Progenitor cell of endocrine pancreas (in vitro differentiated cells): ENCODE data around the gene ADAM33. TPM values are rescaled to one million over a fixed set of nuclear protein-coding genes. Genes with fewer than 3 reads are reported as not detected.

Source experiments
- DNase-seq: peaks from one replicate; pipeline ENCODE4 v3.0.0; 2021; ENCODE audit warnings: low spot score; ENCODE audit not compliant: unreplicated experiment
- H3K27ac Mint-ChIP-seq: 2 replicates; pipeline ENCODE4 v1.8.0; 2021; ENCODE audit warnings: mild to moderate bottlenecking, moderate library complexity, mixed read lengths
- H3K27me3 Mint-ChIP-seq: 2 replicates; pipeline ENCODE4 v1.8.0; 2021; ENCODE audit warnings: mixed read lengths
- H3K36me3 Mint-ChIP-seq: 2 replicates; pipeline ENCODE4 v1.8.0; 2022; ENCODE audit warnings: mixed read lengths; ENCODE audit not compliant: insufficient read depth
- H3K4me1 Mint-ChIP-seq: 2 replicates; pipeline ENCODE4 v1.8.0; 2021; ENCODE audit warnings: low read depth, mixed read lengths
- H3K4me3 Mint-ChIP-seq: 2 replicates; pipeline ENCODE4 v1.8.0; 2021; ENCODE audit warnings: low read depth, mild to moderate bottlenecking, moderate library complexity, mixed read lengths
- H3K9me3 Mint-ChIP-seq: 2 replicates; pipeline ENCODE4 v1.8.0; 2021; ENCODE audit warnings: low read depth, mixed read lengths
- total RNA-seq: library from RNA; stranded (reverse); gene quantifications from 2 replicates; pipeline ENCODE4 v1.2.1, GENCODE V29; 2021
- TF ChIP-seq, protein P1 (sequence below): fragments of 200-600 bp; sonication (generic); IDR thresholded peaks from one replicate; pipeline ENCODE4 v1.5.0; 2021; ENCODE audit warnings: antibody characterized with exemption, mild to moderate bottlenecking; ENCODE audit not compliant: unreplicated experiment

The ADAM33 gene
- total RNA-seq, 1 donor from 2014 or later: 0.67 TPM

DNA sequence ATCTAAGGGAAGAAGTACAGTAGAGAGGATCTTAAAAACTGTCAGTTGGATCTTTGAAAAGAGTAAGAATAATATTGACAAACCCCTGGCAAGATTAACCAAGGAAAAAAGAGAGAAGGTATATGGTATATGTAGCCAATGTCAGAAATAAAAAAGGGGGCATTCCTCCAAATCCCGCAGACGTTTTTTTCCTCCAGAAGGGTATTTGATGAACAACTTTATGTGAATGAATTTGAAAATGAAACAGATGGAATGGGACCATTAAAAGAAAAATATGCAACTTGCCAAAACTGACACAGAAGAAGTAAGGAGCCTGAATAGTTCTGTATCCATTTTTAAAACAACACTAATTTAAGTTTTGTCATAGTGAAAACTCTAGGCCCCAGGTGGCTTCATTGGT lies 54.3 kb downstream of the ADAM33 start:
- Mint-ChIP-seq H3K9me3 (no peaks in the 10 kb centered on the region), H3K36me3 (peaks cover 15% of the 10 kb centered on the region), H3K4me1 (peaks cover 6% of the 10 kb centered on the region), H3K4me3 (no peak overlapping the region), H3K27me3 (no peaks in the 10 kb centered on the region), H3K27ac (no peak overlapping the region)
- TF ChIP-seq, protein P1, sequence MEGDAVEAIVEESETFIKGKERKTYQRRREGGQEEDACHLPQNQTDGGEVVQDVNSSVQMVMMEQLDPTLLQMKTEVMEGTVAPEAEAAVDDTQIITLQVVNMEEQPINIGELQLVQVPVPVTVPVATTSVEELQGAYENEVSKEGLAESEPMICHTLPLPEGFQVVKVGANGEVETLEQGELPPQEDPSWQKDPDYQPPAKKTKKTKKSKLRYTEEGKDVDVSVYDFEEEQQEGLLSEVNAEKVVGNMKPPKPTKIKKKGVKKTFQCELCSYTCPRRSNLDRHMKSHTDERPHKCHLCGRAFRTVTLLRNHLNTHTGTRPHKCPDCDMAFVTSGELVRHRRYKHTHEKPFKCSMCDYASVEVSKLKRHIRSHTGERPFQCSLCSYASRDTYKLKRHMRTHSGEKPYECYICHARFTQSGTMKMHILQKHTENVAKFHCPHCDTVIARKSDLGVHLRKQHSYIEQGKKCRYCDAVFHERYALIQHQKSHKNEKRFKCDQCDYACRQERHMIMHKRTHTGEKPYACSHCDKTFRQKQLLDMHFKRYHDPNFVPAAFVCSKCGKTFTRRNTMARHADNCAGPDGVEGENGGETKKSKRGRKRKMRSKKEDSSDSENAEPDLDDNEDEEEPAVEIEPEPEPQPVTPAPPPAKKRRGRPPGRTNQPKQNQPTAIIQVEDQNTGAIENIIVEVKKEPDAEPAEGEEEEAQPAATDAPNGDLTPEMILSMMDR: no peak
- no peak for DNase-seq

DNA sequence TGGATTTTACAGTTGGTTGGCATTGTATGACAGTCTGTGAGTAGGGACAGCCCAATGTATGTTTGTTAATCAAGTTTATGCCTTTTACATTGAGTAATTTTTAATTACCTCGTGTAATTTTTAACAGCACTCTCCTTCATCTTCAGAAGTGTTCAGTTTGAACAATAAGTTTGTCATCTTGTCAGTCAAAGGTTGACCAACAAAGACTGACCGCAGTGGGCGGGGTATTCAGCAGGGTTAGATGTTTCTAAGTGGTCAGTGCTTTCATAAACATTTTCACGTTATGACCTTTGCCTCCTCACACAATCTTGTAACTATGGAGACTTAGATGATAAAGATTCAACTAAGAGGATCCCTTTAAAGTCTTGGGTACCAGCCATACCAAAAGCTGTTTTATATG lies 59.4 kb downstream of the ADAM33 start:
- peaks cover 4% of the 10 kb centered on the region for H3K36me3 Mint-ChIP-seq
- no peak for DNase-seq
- H3K27me3 Mint-ChIP-seq: no peaks in the 10 kb centered on the region
- H3K27ac Mint-ChIP-seq: no peak overlapping the region
- peaks cover 8% of the 10 kb centered on the region for H3K4me1 Mint-ChIP-seq
- no peaks in the 10 kb centered on the region for H3K9me3 Mint-ChIP-seq
- H3K4me3 Mint-ChIP-seq: no peak overlapping the region
- TF ChIP-seq, protein P1: no peak

DNA sequence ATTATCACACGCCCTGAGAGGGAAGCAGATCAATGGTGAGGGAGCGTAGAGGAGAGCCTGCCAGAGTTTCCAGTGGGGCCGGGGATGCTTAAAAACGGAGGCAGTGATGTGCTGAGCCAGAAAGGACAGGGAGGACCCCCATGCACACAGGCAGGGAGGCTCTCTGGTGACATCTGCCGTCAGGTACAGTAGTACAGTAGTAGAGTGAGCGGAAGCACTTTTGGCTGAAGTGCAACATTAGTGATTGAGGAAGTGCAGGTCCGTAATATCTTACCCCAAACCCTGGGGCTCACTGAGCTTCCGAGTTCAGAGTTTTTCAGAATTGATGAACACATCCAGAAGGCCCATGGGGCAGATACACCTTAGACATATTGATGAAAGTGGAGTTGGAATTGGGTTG lies 60.7 kb downstream of the ADAM33 start:
- Mint-ChIP-seq H3K4me3 (no peak overlapping the region), H3K36me3 (peaks cover 4% of the 10 kb centered on the region), H3K27me3 (no peaks in the 10 kb centered on the region), H3K9me3 (no peaks in the 10 kb centered on the region), H3K27ac (no peak overlapping the region), H3K4me1 (peaks cover 9% of the 10 kb centered on the region)
- TF ChIP-seq, protein P1: peak; percentile 32
- DNase-seq: no peak

Other genes with a start within 250 kb of the ADAM33 start
- gene ATRN, start 211.0 kb downstream of the ADAM33 start, total RNA-seq: 54.5 and 55.2 TPM in 2 replicates
- gene GFRA4, start 18.6 kb downstream of the ADAM33 start, total RNA-seq: not detected in 2 replicates
- gene SIGLEC1, start 30.6 kb upstream of the ADAM33 start, total RNA-seq: not detected in 2 replicates
- not detected in 2 replicates for gene HSPA12B, start 50.7 kb upstream of the ADAM33 start, total RNA-seq
- gene ADISSP, start 85.7 kb upstream of the ADAM33 start, total RNA-seq: 18.9 and 20.2 TPM in 2 replicates
- 1.7 and 1.9 TPM in 2 replicates for gene SPEF1, start 99.4 kb upstream of the ADAM33 start, total RNA-seq
- gene CENPB, start 104.7 kb upstream of the ADAM33 start, total RNA-seq: 49.6 and 53.8 TPM in 2 replicates
- gene CDC25B, start 114.3 kb upstream of the ADAM33 start, total RNA-seq: 36.7 and 37.6 TPM in 2 replicates
- 12.3 and 13.2 TPM in 2 replicates for gene AP5S1, start 138.5 kb upstream of the ADAM33 start, total RNA-seq
- gene MAVS, start 164.8 kb upstream of the ADAM33 start, total RNA-seq: 42.2 and 43.8 TPM in 2 replicates
- 53.8 and 57.6 TPM in 2 replicates for gene PANK2, start 207.4 kb upstream of the ADAM33 start, total RNA-seq